HepG2 (cell line): ENCODE results near the gene PIGZ. TPM values are rescaled to one million over a fixed set of nuclear protein-coding genes. Genes with fewer than 3 reads are reported as not detected.

ENCODE experiments used
- ATAC-seq: fragments of 200-7000 bp; cut with Tn5 transposase; 3 replicates; pipeline ENCODE4 v1.9.1; 2020; ENCODE audit warnings: mild to moderate bottlenecking, moderate library complexity
- BruUV-seq: library from RNA; stranded (reverse); fragments of 400-500 nt; replicated peaks from 2 replicates; lab custom pipeline; 2021; lab: Mats Ljungman, UMichigan
- CTCF ChIA-PET: fragments of 300-600 bp; formaldehyde crosslinking; extraction: SDS; loops from one replicate; lab custom pipeline; 2021; ENCODE audit warnings: low total read pairs, inconsistent platforms, low intra/inter-chr PET ratio; lab: Yijun Ruan, JAX
- POLR2A ChIA-PET: fragments of 350-600 bp; sonication (Branson Sonifier 250); formaldehyde crosslinking; loops from one replicate; lab custom pipeline; 2020; ENCODE audit warnings: antibody characterized with exemption, inconsistent platforms; lab: Yijun Ruan, JAX
- DNase-seq: peaks from one replicate; pipeline ENCODE4 v3.0.0-alpha.2; 2015; ENCODE audit warnings: low spot score
- FAIRE-seq: peaks from 3 replicates; lab custom pipeline; 2011; peaks lifted over from hg19 to GRCh38; lab: Jason Lieb, UNC
- H2AFZ ChIP-seq: one replicate; pipeline ENCODE4 v1.6.1; 2011; ENCODE audit warnings: low read length, inconsistent platforms
- H3K27ac ChIP-seq: fragments of 300-600 bp; 3 replicates; pipeline ENCODE4 v1.8.0; 2011; ENCODE audit warnings: mixed run types, mild to moderate bottlenecking, mixed read lengths, low read length, inconsistent platforms; ENCODE audit not compliant: insufficient read depth; ENCODE audit errors: extremely low read length
- H3K27me3 ChIP-seq, 2 experiments: fragments of 200-600 bp in 1 of 2; 2 replicates in 1 of 2; 3 replicates in 1 of 2; pipeline versions ENCODE4 v1.6.0 to v1.8.0; 2011; ENCODE audit warnings: low read length in 2 of 2, mild to moderate bottlenecking in 2 of 2, moderate library complexity in 2 of 2, inconsistent platforms in 1 of 2; ENCODE audit not compliant: insufficient read depth in 2 of 2, control insufficient read depth in 1 of 2
- H3K36me3 ChIP-seq, 2 experiments: fragments of 200-600 bp in 1 of 2; replicated peaks in 1 of 2; 2 replicates in 1 of 2; 3 replicates in 1 of 2; pipeline versions ENCODE4 v1.5.1 to v1.8.0; 2011; ENCODE audit warnings: low read length in 2 of 2, inconsistent platforms in 1 of 2; ENCODE audit not compliant: insufficient read depth in 2 of 2, control insufficient read depth in 1 of 2
- H3K4me1 ChIP-seq: 2 replicates; pipeline ENCODE4 v1.5.1; 2012; ENCODE audit warnings: low read length, inconsistent platforms; ENCODE audit not compliant: insufficient read depth
- H3K4me2 ChIP-seq: 2 replicates; pipeline ENCODE4 v1.6.0; 2011; ENCODE audit warnings: low read depth, low read length, inconsistent platforms
- H3K4me3 ChIP-seq, 3 experiments: fragments of 200-600 bp in 1 of 3; sonication (generic), shearing (Covaris generic) in 1 of 3; replicated peaks in 1 of 3; 2 replicates each; pipeline ENCODE4 v1.5.1; 2011 to 2016; ENCODE audit warnings: low read length in 3 of 3, inconsistent platforms in 2 of 3, low read depth in 2 of 3, mild to moderate bottlenecking in 2 of 3, control low read depth in 1 of 3, mixed read lengths in 1 of 3; ENCODE audit not compliant: insufficient read depth in 1 of 3
- H3K79me2 ChIP-seq: one replicate; pipeline ENCODE4 v1.6.1; 2011; ENCODE audit warnings: low read length, inconsistent platforms; ENCODE audit not compliant: insufficient read depth
- H3K9ac ChIP-seq: 2 replicates; pipeline ENCODE4 v1.6.0; 2011; ENCODE audit warnings: mild to moderate bottlenecking, low read depth, low read length, inconsistent platforms; ENCODE audit not compliant: insufficient read depth
- H3K9me3 ChIP-seq: 2 replicates; pipeline ENCODE4 v1.5.1; 2012; ENCODE audit warnings: mild to moderate bottlenecking, low read length
- H4K20me1 ChIP-seq: 2 replicates; pipeline ENCODE4 v1.6.0; 2011; ENCODE audit warnings: inconsistent platforms, mild to moderate bottlenecking, low read length, moderate library complexity; ENCODE audit not compliant: insufficient read depth
- ATF4 ChIP-seq, 2 experiments: fragments of 450-650 bp in 1 of 2; sonication (generic) in 1 of 2; formaldehyde crosslinking; IDR thresholded peaks; 2 replicates each; pipeline versions ENCODE4 v1.5.0 to v1.8.0; 2020 to 2022; ENCODE audit warnings: mild to moderate bottlenecking in 1 of 2, missing genetic modification reagents in 1 of 2
- CBFB ChIP-seq: sonication (generic); formaldehyde crosslinking; IDR thresholded peaks from 2 replicates; pipeline ENCODE4 v1.4.0; 2020; ENCODE audit warnings: missing genetic modification reagents
- CTCF ChIP-seq: sonication (generic); formaldehyde crosslinking; IDR thresholded peaks from 2 replicates; pipeline ENCODE4 v1.5.0; 2020; ENCODE audit warnings: mild to moderate bottlenecking, missing genetic modification reagents, moderate library complexity
- HNF4G ChIP-seq, 2 experiments: sonication (generic) in 1 of 2; formaldehyde crosslinking in 1 of 2; IDR thresholded peaks; 2 replicates each; pipeline versions ENCODE4 v1.4.0 to v1.6.1; 2011 to 2020; ENCODE audit warnings: borderline replicate concordance in 2 of 2, low read depth in 2 of 2, mild to moderate bottlenecking in 2 of 2, low read length in 1 of 2, missing genetic modification reagents in 1 of 2, moderate library complexity in 1 of 2
- HNRNPLL ChIP-seq: fragments of 200-400 bp; formaldehyde crosslinking; IDR thresholded peaks from 2 replicates; pipeline ENCODE4 v1.6.1; 2017; ENCODE audit warnings: mild to moderate bottlenecking, low read depth, low read length; ENCODE audit not compliant: poor library complexity, severe bottlenecking
- KLF11 ChIP-seq: IDR thresholded peaks from 2 replicates; pipeline ENCODE4 v1.6.1; 2016; ENCODE audit warnings: missing compliant biosample characterization
- MTA1 ChIP-seq: sonication (generic); formaldehyde crosslinking; IDR thresholded peaks from 2 replicates; pipeline ENCODE4 v1.4.0; 2020; ENCODE audit warnings: missing genetic modification reagents, mild to moderate bottlenecking, borderline replicate concordance
- NR0B2 ChIP-seq: sonication (generic); formaldehyde crosslinking; IDR thresholded peaks from 2 replicates; pipeline ENCODE4 v1.4.0; 2020; ENCODE audit warnings: mild to moderate bottlenecking, missing genetic modification reagents
- PHB2 ChIP-seq: fragments of 450-650 bp; IDR thresholded peaks from 2 replicates; pipeline ENCODE4 v1.6.1; 2018; ENCODE audit not compliant: partially characterized antibody
- POLR2AphosphoS5 ChIP-seq: IDR thresholded peaks from 2 replicates; pipeline ENCODE4 v1.6.1; 2012; ENCODE audit warnings: low read depth, low read length
- SP4 ChIP-seq: sonication (generic); formaldehyde crosslinking; IDR thresholded peaks from 2 replicates; pipeline ENCODE4 v1.8.1; 2023; ENCODE audit warnings: mild to moderate bottlenecking, missing genetic modification reagents
- TAF1 ChIP-seq: sonication (generic); formaldehyde crosslinking; IDR thresholded peaks from 2 replicates; pipeline ENCODE4 v1.4.0; 2020; ENCODE audit warnings: missing genetic modification reagents
- ZMYM3 ChIP-seq: sonication (generic); formaldehyde crosslinking; IDR thresholded peaks from 2 replicates; pipeline ENCODE4 v1.5.1; 2020; ENCODE audit warnings: mild to moderate bottlenecking, missing genetic modification reagents
- ZNF230 ChIP-seq: sonication (generic); formaldehyde crosslinking; IDR thresholded peaks from 2 replicates; pipeline ENCODE4 v1.4.0; 2020; ENCODE audit warnings: mild to moderate bottlenecking, missing genetic modification reagents
- ZNF329 ChIP-seq: sonication (generic); formaldehyde crosslinking; IDR thresholded peaks from 2 replicates; pipeline ENCODE4 v1.9.0; 2021; ENCODE audit warnings: low read depth, mild to moderate bottlenecking, missing genetic modification reagents
- ZNF343 ChIP-seq: sonication (generic); formaldehyde crosslinking; IDR thresholded peaks from 2 replicates; pipeline ENCODE4 v1.4.0; 2020; ENCODE audit warnings: mild to moderate bottlenecking, missing genetic modification reagents
- ZNF562 ChIP-seq: sonication (generic); formaldehyde crosslinking; IDR thresholded peaks from 2 replicates; pipeline ENCODE4 v1.8.0; 2022; ENCODE audit warnings: missing genetic modification reagents, borderline replicate concordance
- ZNF605 ChIP-seq: sonication (generic); formaldehyde crosslinking; IDR thresholded peaks from 2 replicates; pipeline ENCODE4 v1.8.0; 2022; ENCODE audit warnings: mild to moderate bottlenecking, missing genetic modification reagents
- WGBS: methylation state at CpG from one replicate; pipeline ENCODE4 v1.1.6; 2017; ENCODE audit warnings: low lambda C conversion rate; 5-methylcytosine and 5-hydroxymethylcytosine counted together
- in situ Hi-C: cut with HindIII; loops from 2 replicates; pipeline ENCODE4 v1.10.0; 2017; ENCODE audit warnings: low pct_unique_long_range_greater_than_20kb; ENCODE audit not compliant: extremely low pct_ligation_motif_present
- intact Hi-C: fragments of 100-400 bp; cut with micrococcal nuclease; formaldehyde crosslinking; loops from one replicate; pipeline ENCODE4 v1.10.0; 2022; ENCODE audit not compliant: unreplicated experiment
- polyA plus RNA-seq, 8 experiments: library from polyadenylated mRNA; depleted of rRNA in 3 of 8; stranded (reverse) in 7 of 8; unstranded in 1 of 8; fragments of >200 nt; fragmentation: Illumina TruSeq in 4 of 8; extraction: Trizol in 4 of 8; gene quantifications; 2 replicates each; pipeline versions ENCODE4 v1.2.1 to v1.2.3, GENCODE V29; 2011 to 2016; ENCODE audit warnings: low read depth in 4 of 8, missing spikeins in 1 of 8, mixed read lengths in 1 of 8; ENCODE audit not compliant: insufficient read depth in 1 of 8
- total RNA-seq, 5 experiments: library from RNA; depleted of rRNA; stranded (reverse); fragments of >200 nt; fragmentation: Illumina TruSeq; extraction: Trizol; gene quantifications; 2 replicates each; pipeline ENCODE4 v1.2.3, GENCODE V29; 2016; ENCODE audit warnings: low read depth in 1 of 5
- TF ChIP-seq, protein P1 (sequence below): sonication (generic); formaldehyde crosslinking; IDR thresholded peaks from 2 replicates; pipeline ENCODE4 v1.5.0; 2020; ENCODE audit warnings: missing genetic modification reagents, mild to moderate bottlenecking, borderline replicate concordance

Gene PIGZ
- total and polyA plus RNA-seq, 2 of the 13 experiments (the other 11 are each of a cell fraction or from before 2014, with no cell fraction given) = 4.7 to 60.5 TPM

DNA sequence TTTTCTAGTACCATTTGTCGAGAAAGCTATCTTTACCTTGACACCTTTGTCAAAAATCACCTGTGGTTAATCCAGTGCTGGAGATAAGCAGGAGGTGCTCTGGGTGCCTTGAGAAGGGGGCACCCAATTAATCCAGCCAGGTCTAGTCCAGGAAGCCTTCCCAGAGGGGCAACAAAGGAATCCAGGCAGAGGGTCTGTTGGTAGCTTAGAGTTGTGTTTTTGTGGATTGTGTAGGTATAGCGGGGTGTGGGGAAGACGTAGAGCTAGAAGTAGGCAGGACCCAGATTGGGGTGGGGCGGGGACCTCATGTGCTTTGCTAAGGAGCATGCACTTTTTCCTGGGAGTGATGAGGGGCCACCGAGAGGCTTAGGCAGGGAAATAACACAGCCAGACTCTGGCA is 6.0 kb upstream of the PIGZ start (continued):
- TF ChIP-seq ATF4 (CRISPR knock-in tag; IDR thresholded peaks at IDR 0.05) = no peak
- no peak for TF ChIP-seq HNF4G (IDR thresholded peaks at IDR 0.05; ENCODE audit: borderline replicate concordance, low read depth, low read length)
- no peak for TF ChIP-seq HNF4G (CRISPR knock-in tag; IDR thresholded peaks at IDR 0.05; ENCODE audit: borderline replicate concordance, low read depth)

DNA sequence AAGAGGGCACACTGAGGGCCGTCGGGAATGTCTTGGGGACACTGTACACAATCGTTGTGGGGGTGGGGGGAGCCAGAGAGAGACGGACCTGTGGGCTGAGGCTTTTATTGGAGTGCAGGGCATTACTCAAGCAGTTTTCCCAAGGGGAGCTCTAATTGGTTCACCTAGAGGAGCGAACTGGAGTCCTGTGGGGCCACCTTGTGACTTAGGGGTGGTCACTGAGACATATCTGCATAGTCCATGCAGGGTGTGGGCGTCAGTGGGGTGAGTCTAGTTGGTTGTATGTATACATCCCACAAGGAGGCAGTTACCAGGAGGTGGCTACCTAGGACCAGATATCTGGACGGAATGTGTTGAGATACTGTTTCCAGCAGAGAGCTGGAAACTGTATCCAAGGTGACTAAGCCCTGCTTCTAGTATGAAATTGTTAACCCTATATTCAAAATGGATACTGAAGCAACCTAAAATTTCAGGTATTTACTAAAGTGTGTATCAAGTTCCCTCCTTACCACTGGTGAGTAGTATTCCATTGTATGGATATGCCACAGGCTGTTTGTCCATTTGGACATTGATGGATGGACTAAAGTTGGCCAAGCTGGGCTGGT is 2.6 kb upstream of the PIGZ start:
- no peak overlapping the region for H2AFZ ChIP-seq
- CTCF ChIA-PET = no interaction called here
- peaks cover 27% of the 10 kb centered on the region for H3K79me2 ChIP-seq
- no peaks in the 10 kb centered on the region for H3K9me3 ChIP-seq
- POLR2A ChIA-PET = interaction anchor here (1.6 kb wide), 1 partner anchor 29 kb away, joined by 7 read pairs; no protein-coding TSS in a partner anchor
- H3K4me2 ChIP-seq = peak overlapping the region; percentile 85
- FAIRE-seq (no peak), ATAC-seq (no peak), DNase-seq (no peak)
- no TSS peak for BruUV-seq
- H3K27ac ChIP-seq = no peak overlapping the region
- in situ Hi-C loops (no loop called here), intact Hi-C loops (loop anchor here (2.0 to 10.0 kb wide), 2 partner anchors 22 to 214 kb away; no protein-coding TSS in a partner anchor)
- H3K9ac ChIP-seq = no peak overlapping the region
- peak overlapping the region in 1 of 3 experiments; percentile 78; a peak in 2 of 6 replicates for H3K4me3 ChIP-seq
- no peaks in the 10 kb centered on the region for H3K27me3 ChIP-seq
- WGBS = 78% methylated on average over 6 of the region's 7 CpGs
- no peaks in the 10 kb centered on the region for H4K20me1 ChIP-seq
- H3K36me3 ChIP-seq = peaks cover 5 to 11% of the 10 kb centered on the region in 2 experiments
- H3K4me1 ChIP-seq = peaks cover 56% of the 10 kb centered on the region
- TF ChIP-seq ZNF562 (CRISPR knock-in tag) = no peak
- TF ChIP-seq ZNF230 = 0 out of 2 replicates have a peak, but pooled peaks have one; percentile 24
- TF ChIP-seq PHB2 = no peak
- TF ChIP-seq ZNF329 (CRISPR knock-in tag) = no peak
- no peak for TF ChIP-seq NR0B2 (CRISPR knock-in tag)
- TF ChIP-seq SP4 (CRISPR knock-in tag) = 0 out of 2 replicates have a peak, but pooled peaks have one; percentile 28
- no peak for TF ChIP-seq ZNF343
- no peak for TF ChIP-seq TAF1 (CRISPR knock-in tag)
- TF ChIP-seq HNRNPLL = no peak
- TF ChIP-seq ZNF605 = peak; percentile 1; the same call in 1 of the 2 replicates
- TF ChIP-seq, protein P1, sequence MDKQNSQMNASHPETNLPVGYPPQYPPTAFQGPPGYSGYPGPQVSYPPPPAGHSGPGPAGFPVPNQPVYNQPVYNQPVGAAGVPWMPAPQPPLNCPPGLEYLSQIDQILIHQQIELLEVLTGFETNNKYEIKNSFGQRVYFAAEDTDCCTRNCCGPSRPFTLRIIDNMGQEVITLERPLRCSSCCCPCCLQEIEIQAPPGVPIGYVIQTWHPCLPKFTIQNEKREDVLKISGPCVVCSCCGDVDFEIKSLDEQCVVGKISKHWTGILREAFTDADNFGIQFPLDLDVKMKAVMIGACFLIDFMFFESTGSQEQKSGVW (CRISPR knock-in tag) = no peak
- 0 out of 2 replicates have a peak, but pooled peaks have one; percentile 10 for TF ChIP-seq ZMYM3
- TF ChIP-seq POLR2AphosphoS5 = no peak
- TF ChIP-seq MTA1 (CRISPR knock-in tag) = no peak
- peak; percentile 57 for TF ChIP-seq CTCF (CRISPR knock-in tag)
- no peak for TF ChIP-seq KLF11 (CRISPR knock-in tag)
- TF ChIP-seq CBFB (CRISPR knock-in tag) = no peak
